HCT116 (cell line): ENCODE measurements around the gene SMOC1.

Experiments
- CTCF ChIP-seq, 3 experiments: fragments of 200-600 bp in 1 of 3; sonication (generic) in 1 of 3; IDR thresholded peaks in 2 of 3; conservative IDR thresholded peaks in 1 of 3; 2 replicates each; pipeline ENCODE4 v1.5.1; 2012 to 2017; ENCODE audit warnings: low read depth in 2 of 3, low read length in 2 of 3, antibody characterized with exemption in 1 of 3, borderline replicate concordance in 1 of 3, control low read depth in 1 of 3, mild to moderate bottlenecking in 1 of 3, mixed read lengths in 1 of 3, mixed run types in 1 of 3, moderate library complexity in 1 of 3; ENCODE audit not compliant: insufficient read depth in 1 of 3
- EZH2 ChIP-seq: fragments of 200-600 bp; sonication (generic); IDR thresholded peaks from 2 replicates; pipeline ENCODE4 v1.6.1; 2017; ENCODE audit warnings: antibody characterized with exemption, mixed run types
- JUND ChIP-seq: IDR thresholded peaks from 2 replicates; pipeline ENCODE4 v1.6.1; 2012
- MAX ChIP-seq: IDR thresholded peaks from 2 replicates; pipeline ENCODE4 v1.6.1; 2012
- POLR2A ChIP-seq: IDR thresholded peaks from 2 replicates; pipeline ENCODE4 v1.7.0; 2011; ENCODE audit warnings: borderline replicate concordance; ENCODE audit not compliant: insufficient read depth, insufficient read length; ENCODE audit errors: extremely low read depth
- POLR2AphosphoS5 ChIP-seq: IDR thresholded peaks from 2 replicates; pipeline ENCODE4 v1.6.1; 2011; ENCODE audit warnings: mild to moderate bottlenecking, low read depth, low read length, moderate library complexity
- RAD21 ChIP-seq: IDR thresholded peaks from 2 replicates; pipeline ENCODE4 v1.6.1; 2012; ENCODE audit warnings: low read depth, mild to moderate bottlenecking
- REST ChIP-seq: IDR thresholded peaks from 2 replicates; pipeline ENCODE4 v1.6.1; 2012; ENCODE audit warnings: low read depth
- SP1 ChIP-seq: IDR thresholded peaks from 2 replicates; pipeline ENCODE4 v1.6.1; 2012; ENCODE audit warnings: low read depth
- SRF ChIP-seq: IDR thresholded peaks from 2 replicates; pipeline ENCODE4 v1.6.1; 2012; ENCODE audit warnings: low read depth
- TCF7L2 ChIP-seq: IDR thresholded peaks from 2 replicates; pipeline ENCODE4 v1.7.0; 2011; ENCODE audit warnings: borderline replicate concordance, inconsistent platforms; ENCODE audit not compliant: insufficient read depth, insufficient read length; ENCODE audit errors: extremely low read depth
- ZNF274 ChIP-seq: fragments of 200-500 bp; sonication (Bioruptor generic); IDR thresholded peaks from 2 replicates; pipeline ENCODE4 v1.6.1; 2014; ENCODE audit warnings: mild to moderate bottlenecking, low read depth, low read length, inconsistent platforms
- TF ChIP-seq, protein P1 (sequence below): IDR thresholded peaks from 2 replicates; pipeline ENCODE4 v1.6.1; 2012

DNA sequence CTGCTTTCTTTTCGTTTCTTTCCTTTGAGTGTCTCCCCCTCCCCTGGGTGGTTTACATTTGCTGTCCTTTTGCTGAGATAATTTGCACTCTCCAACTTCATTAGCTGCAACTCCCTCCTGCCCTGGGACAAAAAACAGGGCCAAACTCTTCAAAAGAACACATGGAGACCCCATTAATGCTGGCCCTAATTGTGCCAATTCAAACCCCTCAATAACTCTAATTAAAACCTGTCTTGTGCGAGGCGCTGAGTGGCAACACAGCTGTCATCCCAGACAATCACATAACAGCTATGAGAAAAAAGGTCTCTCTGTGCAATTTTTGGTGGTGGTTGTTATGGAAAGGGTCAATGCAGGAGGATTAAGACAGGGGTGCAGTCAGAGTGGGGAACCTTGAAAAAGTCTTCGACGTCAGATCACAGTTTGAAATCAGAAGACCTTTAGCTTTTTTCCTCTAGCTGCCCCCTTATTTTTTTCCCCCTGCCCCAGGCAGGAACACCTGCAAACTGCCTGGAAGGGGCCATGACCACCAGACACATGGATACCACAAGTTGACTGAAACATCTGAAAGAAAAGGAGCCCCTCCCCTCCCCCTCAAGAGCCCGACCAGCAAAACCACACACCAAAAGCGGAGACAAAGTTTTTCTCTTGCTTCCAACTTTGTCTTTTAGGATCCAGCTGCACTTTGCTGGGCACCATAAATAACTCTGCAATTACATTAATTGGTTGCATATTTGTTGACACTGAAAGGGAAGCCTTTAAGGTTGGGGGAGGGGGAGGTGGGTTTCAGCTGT lies 26.5 kb upstream of the SMOC1 start:
- TF ChIP-seq RAD21, result no peak
- no peak for TF ChIP-seq CTCF (IDR thresholded peaks at IDR 0.05 in 2 of 3, conservative IDR thresholded peaks at IDR 0.05 in 1 of 3; ENCODE audit: borderline replicate concordance in 1 of 3, insufficient read depth in 1 of 3, low read depth in 2 of 3, low read length in 2 of 3)
- no peak for TF ChIP-seq EZH2
- TF ChIP-seq ZNF274, result no peak
- TF ChIP-seq POLR2A, result no peak
- no peak for TF ChIP-seq POLR2AphosphoS5
- no peak for TF ChIP-seq JUND
- no peak for TF ChIP-seq SP1
- TF ChIP-seq, protein P1, sequence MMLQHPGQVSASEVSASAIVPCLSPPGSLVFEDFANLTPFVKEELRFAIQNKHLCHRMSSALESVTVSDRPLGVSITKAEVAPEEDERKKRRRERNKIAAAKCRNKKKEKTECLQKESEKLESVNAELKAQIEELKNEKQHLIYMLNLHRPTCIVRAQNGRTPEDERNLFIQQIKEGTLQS, result no peak
- TF ChIP-seq TCF7L2, result no peak
- no peak for TF ChIP-seq REST
- TF ChIP-seq MAX, result no peak
- no peak for TF ChIP-seq SRF
